ENCODE results near the gene G2E3.
"Not testable (repeated sequence)": the region's sequence is repeated elsewhere in the genome, so short reads cannot be mapped to it uniquely, and the experiment has no call there.

The G2E3 gene

DNA sequence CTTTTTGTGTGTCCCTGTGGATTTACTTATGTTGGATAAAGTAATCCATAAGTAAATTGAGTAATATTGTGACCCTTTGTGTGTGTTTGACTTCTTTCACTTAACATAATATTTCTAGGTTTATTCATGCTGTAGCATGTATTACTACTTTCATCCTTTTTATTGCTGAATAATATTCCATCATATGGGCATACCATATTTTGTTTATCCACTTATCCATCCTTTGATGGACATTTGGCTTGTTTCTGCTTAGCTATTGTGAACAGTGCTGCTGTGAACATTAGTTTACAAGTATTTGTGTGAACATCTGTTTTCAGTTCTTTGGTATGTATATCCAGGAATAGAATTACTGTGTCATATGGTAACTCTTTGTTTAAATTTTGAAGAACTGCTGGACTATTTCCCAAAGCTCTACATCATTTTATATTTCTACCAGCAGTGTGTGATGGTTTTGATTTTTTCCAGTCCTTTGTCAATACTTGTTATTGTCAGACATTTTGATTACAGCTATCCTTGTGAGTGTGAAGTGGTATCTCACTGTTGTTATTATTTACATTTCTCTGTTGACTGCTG lies 25.2 kb downstream of the G2E3 start:
- Histone ChIP-seq H3K27me3 (ENCODE audit: control insufficient read depth, insufficient read depth, low read length) (no peaks in the 10 kb centered on the region), H3K4me1 (ENCODE audit: control insufficient read depth, insufficient read depth, low read length) (no peaks in the 10 kb centered on the region), H3K9ac (ENCODE audit: low read depth, low read length) (no peak overlapping the region), H3K9me3 (ENCODE audit: control insufficient read depth, insufficient read depth, low read length) (no peaks in the 10 kb centered on the region), H3K36me3 (ENCODE audit: control insufficient read depth, insufficient read depth, low read length) (no peaks in the 10 kb centered on the region), H3K4me3 (ENCODE audit: low read depth, low read length) (no peak overlapping the region)

DNA sequence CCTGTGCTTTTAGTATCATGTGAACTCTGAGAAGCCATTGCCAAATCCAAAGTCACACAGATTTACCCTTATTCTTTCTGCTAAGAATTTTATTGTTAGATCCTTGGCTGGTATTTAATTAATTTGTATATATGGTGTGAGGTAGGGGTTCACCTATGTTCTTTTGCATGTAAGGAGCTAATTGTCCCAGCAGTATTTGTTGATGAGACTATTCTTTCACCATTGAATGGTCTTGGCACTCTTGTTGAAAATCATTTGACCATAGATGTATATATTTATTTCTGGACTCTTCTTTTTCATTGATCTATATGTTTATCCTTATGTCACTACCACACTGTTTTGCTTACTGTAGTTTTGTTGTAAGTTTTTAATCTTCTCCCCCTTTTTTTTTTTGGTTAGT lies 26.2 kb downstream of the G2E3 start:
- H3K9me3 ChIP-seq (ENCODE audit: control insufficient read depth, insufficient read depth, low read length): no peaks in the 10 kb centered on the region
- peaks cover 5% of the 10 kb centered on the region for H3K36me3 ChIP-seq (ENCODE audit: control insufficient read depth, insufficient read depth, low read length)
- no peaks in the 10 kb centered on the region for H3K4me1 ChIP-seq (ENCODE audit: control insufficient read depth, insufficient read depth, low read length)
- H3K27me3 ChIP-seq (ENCODE audit: control insufficient read depth, insufficient read depth, low read length): no peaks in the 10 kb centered on the region
- no peak overlapping the region for H3K4me3 ChIP-seq (ENCODE audit: low read depth, low read length)
- H3K9ac ChIP-seq (ENCODE audit: low read depth, low read length): no peak overlapping the region

DNA sequence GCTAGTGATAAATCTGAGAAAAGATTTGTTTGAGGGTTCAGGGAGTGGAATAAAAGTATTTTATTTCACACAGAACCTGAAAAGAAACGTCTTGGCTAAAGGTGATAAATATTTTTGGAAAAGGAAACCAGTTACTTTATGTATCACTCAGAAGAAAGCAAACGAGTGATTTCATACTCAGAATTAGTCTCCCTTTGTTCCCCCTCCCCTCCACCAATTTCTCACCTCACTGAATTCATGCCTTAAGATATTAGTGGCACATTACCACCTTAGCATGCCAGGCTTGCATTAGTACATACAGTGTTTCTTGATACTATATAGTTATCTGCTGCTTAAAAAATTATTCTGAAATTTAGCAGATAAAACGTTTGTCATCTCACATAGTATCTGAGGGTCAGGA lies 28.2 kb downstream of the G2E3 start:
- Histone ChIP-seq H3K9me3 (ENCODE audit: control insufficient read depth, insufficient read depth, low read length) (no peaks in the 10 kb centered on the region), H3K27me3 (ENCODE audit: control insufficient read depth, insufficient read depth, low read length) (no peaks in the 10 kb centered on the region), H3K4me1 (ENCODE audit: control insufficient read depth, insufficient read depth, low read length) (no peaks in the 10 kb centered on the region), H3K4me3 (ENCODE audit: low read depth, low read length) (no peak overlapping the region), H3K9ac (ENCODE audit: low read depth, low read length) (no peak overlapping the region), H3K36me3 (ENCODE audit: control insufficient read depth, insufficient read depth, low read length) (peaks cover 5% of the 10 kb centered on the region)

DNA sequence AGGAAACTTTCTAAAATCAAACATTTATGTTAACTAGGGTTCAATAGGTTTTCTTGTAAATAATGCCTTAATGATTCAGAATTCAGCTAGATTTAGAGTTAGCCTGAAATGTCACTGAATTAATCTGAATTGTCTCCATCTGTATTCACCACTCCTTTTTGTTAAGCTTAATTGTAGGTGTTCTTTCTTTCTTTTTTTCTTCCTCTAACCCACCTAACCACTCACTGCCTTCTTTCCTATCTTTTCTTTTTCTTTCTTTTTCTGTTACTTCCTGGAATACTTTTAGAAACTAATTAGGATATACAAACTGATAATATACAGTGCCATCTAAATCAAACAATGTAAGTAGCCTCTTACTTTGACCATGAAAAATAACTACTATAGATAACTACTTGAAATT lies 29.9 kb downstream of the G2E3 start:
- Histone ChIP-seq H3K36me3 (ENCODE audit: control insufficient read depth, insufficient read depth, low read length) (peaks cover 5% of the 10 kb centered on the region), H3K4me3 (ENCODE audit: low read depth, low read length) (no peak overlapping the region), H3K4me1 (ENCODE audit: control insufficient read depth, insufficient read depth, low read length) (no peaks in the 10 kb centered on the region), H3K9ac (ENCODE audit: low read depth, low read length) (no peak overlapping the region), H3K9me3 (ENCODE audit: control insufficient read depth, insufficient read depth, low read length) (no peaks in the 10 kb centered on the region), H3K27me3 (ENCODE audit: control insufficient read depth, insufficient read depth, low read length) (no peaks in the 10 kb centered on the region)

DNA sequence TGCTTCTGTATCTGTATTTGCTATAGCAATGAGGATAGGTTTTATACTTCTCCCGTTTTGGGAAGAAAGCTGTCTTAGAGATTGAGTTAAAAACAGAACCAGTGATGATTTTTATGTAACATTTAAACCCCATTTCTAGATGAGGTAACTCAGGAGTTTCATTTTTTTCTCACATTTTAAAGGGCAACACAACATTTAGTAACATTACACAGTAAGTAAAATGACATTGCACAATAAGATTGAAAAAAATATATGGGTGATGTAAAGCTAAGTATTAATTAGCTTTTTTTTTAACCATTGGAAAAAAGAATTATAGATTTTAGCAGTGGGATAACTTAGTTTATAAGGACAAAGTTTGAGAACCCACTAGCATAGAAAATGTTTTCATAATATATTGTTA lies 38.0 kb downstream of the G2E3 start:
- H3K4me1 ChIP-seq (ENCODE audit: control insufficient read depth, insufficient read depth, low read length): no peaks in the 10 kb centered on the region
- no peak overlapping the region for H3K4me3 ChIP-seq (ENCODE audit: low read depth, low read length)
- H3K9ac ChIP-seq (ENCODE audit: low read depth, low read length): no peak overlapping the region
- no peaks in the 10 kb centered on the region for H3K9me3 ChIP-seq (ENCODE audit: control insufficient read depth, insufficient read depth, low read length)
- no peaks in the 10 kb centered on the region for H3K36me3 ChIP-seq (ENCODE audit: control insufficient read depth, insufficient read depth, low read length)
- H3K27me3 ChIP-seq (ENCODE audit: control insufficient read depth, insufficient read depth, low read length): no peaks in the 10 kb centered on the region

DNA sequence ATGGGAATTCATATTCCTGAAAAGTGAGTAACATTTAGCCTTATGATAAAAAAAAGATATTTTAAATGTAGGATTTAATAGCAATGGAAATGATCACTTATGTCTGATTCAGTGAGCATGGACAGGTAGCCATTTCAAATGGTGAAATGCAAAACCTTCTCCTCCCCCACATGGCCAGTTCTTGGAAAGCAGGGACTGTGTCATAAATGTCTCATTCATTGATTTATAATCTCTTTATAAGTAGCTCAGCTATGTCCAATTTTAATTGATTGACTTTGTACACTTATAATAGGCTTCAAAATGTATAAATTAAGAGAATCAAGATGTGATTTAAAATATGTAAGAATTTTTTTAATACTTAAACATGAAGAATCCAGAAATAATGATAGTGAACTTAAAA lies 38.5 kb downstream of the G2E3 start:
- Histone ChIP-seq H3K9ac (ENCODE audit: low read depth, low read length) (no peak overlapping the region), H3K27me3 (ENCODE audit: control insufficient read depth, insufficient read depth, low read length) (no peaks in the 10 kb centered on the region), H3K4me3 (ENCODE audit: low read depth, low read length) (no peak overlapping the region), H3K4me1 (ENCODE audit: control insufficient read depth, insufficient read depth, low read length) (no peaks in the 10 kb centered on the region), H3K9me3 (ENCODE audit: control insufficient read depth, insufficient read depth, low read length) (no peaks in the 10 kb centered on the region), H3K36me3 (ENCODE audit: control insufficient read depth, insufficient read depth, low read length) (no peaks in the 10 kb centered on the region)

DNA sequence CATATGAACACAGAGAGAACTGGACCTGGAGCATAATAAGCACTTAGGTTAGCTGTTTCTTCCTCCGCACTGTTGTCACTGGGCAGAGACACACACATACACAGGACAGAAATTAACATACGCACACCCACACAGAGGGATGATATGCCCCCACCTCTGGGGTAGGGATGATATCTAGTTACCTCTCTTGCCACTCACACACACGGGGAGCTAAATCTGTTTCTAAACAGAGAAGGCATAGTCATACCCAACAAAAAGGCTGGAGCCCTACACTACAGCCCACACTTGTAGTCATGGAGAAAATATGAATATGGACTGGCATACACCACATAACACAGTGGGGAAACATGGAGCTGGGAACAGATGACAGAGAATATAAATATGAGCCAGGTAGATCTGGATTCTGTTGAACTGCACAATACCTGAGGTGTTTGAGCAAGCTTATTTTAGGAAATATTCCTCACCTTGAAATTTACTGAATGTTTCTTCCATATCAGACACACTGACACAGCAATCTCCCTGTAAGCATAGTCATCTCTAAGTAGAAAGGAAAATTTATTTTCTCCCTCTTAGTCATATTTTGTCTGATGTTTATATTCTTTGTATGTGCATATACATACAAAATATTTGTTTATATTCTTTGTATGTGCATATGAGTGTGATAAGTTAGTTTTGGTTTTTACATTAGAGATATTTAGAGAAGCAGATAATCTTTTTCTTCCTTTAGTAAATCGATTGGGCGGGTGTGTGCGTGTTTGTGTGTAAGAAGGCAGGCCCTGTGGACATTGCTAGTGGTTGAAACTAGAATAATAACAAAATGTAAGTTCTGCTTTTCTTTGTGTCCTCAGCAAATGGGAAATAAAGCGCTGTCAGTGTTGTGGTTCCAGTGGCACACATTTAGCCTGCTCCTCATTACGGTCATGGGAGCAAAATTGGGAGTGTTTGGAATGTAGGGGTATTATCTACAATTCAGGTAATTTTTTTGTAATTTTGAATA lies 42.3 kb downstream of the G2E3 start:
- no peaks in the 10 kb centered on the region for H3K9me3 ChIP-seq (ENCODE audit: control insufficient read depth, insufficient read depth, low read length)
- H3K4me3 ChIP-seq (ENCODE audit: low read depth, low read length): no peak overlapping the region
- H3K27me3 ChIP-seq (ENCODE audit: control insufficient read depth, insufficient read depth, low read length): no peaks in the 10 kb centered on the region
- H3K9ac ChIP-seq (ENCODE audit: low read depth, low read length): no peak overlapping the region
- H3K36me3 ChIP-seq (ENCODE audit: control insufficient read depth, insufficient read depth, low read length): peaks cover 12% of the 10 kb centered on the region
- no peaks in the 10 kb centered on the region for H3K4me1 ChIP-seq (ENCODE audit: control insufficient read depth, insufficient read depth, low read length)

DNA sequence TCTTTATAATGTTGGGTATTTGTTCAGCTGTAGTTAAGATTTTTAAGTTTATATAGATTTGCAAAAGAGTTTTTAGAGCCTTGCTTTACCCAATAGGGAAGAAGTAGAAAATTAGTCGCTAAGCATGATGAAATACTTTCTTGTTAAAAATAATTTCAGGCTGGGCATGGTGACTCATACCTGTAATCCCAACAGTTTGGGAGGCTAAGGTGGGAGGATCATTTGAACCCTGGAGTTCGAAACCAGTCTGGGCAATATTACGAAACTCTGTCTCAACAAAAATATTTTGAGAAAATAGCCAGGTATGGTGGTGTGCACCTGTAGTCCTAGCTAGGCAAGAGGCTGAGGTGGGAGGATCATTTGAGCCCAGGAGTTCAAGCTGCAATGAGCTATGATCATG lies 44.4 kb downstream of the G2E3 start:
- H3K9ac ChIP-seq (ENCODE audit: low read depth, low read length): no peak overlapping the region
- H3K4me1 ChIP-seq (ENCODE audit: control insufficient read depth, insufficient read depth, low read length): no peaks in the 10 kb centered on the region
- no peak overlapping the region for H3K4me3 ChIP-seq (ENCODE audit: low read depth, low read length)
- no peaks in the 10 kb centered on the region for H3K9me3 ChIP-seq (ENCODE audit: control insufficient read depth, insufficient read depth, low read length)
- no peaks in the 10 kb centered on the region for H3K27me3 ChIP-seq (ENCODE audit: control insufficient read depth, insufficient read depth, low read length)
- peaks cover 12% of the 10 kb centered on the region for H3K36me3 ChIP-seq (ENCODE audit: control insufficient read depth, insufficient read depth, low read length)

DNA sequence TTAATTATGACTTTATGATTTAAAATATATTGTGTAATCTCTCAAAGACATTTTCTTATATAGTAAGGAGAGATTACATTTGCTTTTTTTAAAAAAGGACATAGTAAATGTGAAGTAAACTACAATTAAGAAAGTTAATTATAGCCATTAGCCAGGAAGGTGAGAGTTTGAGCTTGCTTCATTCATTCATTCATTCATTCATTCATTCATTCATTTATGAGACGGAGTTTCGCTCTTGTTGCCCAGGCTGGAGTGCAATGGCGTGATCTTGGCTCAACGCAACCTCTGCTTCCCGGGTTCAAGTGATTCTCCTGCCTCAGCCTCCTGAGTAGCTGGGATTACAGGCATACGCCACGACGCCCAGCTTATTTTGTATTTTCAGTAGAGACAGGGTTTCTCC lies 45.7 kb downstream of the G2E3 start:
- not testable (repeated sequence) for H3K9ac ChIP-seq (ENCODE audit: low read depth, low read length); H3K4me3 ChIP-seq (ENCODE audit: low read depth, low read length); H3K9me3 ChIP-seq (ENCODE audit: control insufficient read depth, insufficient read depth, low read length); H3K4me1 ChIP-seq (ENCODE audit: control insufficient read depth, insufficient read depth, low read length); H3K27me3 ChIP-seq (ENCODE audit: control insufficient read depth, insufficient read depth, low read length)
- H3K36me3 ChIP-seq (ENCODE audit: control insufficient read depth, insufficient read depth, low read length): peaks cover 12% of the 10 kb centered on the region

DNA sequence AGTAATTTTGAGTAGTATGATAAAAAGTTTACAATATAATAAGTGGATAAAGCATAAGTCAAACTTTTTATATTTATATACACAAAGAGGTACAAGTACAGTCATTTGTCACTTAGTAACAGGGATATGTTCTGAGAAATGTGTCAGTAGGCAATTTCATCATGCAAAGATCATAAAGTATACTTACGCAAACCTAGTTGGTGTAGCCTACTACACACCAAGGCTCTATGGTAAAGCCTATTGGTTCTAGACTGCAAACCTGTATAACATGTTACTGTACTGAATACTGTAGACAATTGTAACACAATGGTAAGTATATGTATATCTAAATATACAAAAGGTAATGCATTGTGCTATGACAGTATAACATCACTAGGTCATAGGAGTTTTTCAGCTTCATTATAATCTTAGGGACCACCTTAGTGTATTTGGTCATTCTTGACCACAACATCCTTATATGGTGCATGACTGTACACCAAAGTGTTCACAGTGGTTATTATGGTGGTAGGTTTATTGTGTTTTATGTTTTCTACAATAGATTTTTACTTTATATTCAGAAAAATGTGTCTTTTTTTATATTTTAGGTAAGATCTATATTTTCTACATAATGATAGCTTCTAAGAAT lies 48.3 kb downstream of the G2E3 start:
- H3K9ac ChIP-seq (ENCODE audit: low read depth, low read length): no peak overlapping the region
- no peaks in the 10 kb centered on the region for H3K27me3 ChIP-seq (ENCODE audit: control insufficient read depth, insufficient read depth, low read length)
- no peaks in the 10 kb centered on the region for H3K4me1 ChIP-seq (ENCODE audit: control insufficient read depth, insufficient read depth, low read length)
- H3K4me3 ChIP-seq (ENCODE audit: low read depth, low read length): no peak overlapping the region
- H3K9me3 ChIP-seq (ENCODE audit: control insufficient read depth, insufficient read depth, low read length): no peaks in the 10 kb centered on the region
- H3K36me3 ChIP-seq (ENCODE audit: control insufficient read depth, insufficient read depth, low read length): peaks cover 12% of the 10 kb centered on the region

DNA sequence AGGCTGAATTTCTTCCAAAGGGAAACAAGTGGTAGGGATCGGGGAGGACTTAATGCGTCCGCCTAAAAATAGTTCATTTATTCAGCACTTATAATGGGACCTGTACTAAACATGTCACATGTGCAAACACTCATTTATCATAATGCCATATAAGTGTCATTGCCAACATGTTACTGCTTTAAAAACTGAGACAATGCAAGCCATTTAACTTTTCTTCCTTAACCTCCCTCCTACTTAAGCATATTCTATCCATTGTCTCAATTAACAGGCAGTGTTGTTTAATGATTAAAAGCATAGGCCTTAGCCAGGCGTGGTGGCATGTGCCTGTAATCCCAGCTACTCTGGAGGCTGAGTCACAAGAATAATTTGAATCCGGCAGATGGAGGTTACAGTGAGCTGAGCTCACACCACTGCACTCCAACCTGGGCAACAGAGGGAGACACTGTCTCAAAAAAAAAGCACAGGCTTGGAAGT lies 49.6 kb downstream of the G2E3 start:
- Histone ChIP-seq H3K36me3 (ENCODE audit: control insufficient read depth, insufficient read depth, low read length) (peaks cover 9% of the 10 kb centered on the region), H3K9ac (ENCODE audit: low read depth, low read length) (no peak overlapping the region)

More for the DNA sequence above, 49.6 kb downstream of the G2E3 start:
- H3K27me3 ChIP-seq (ENCODE audit: control insufficient read depth, insufficient read depth, low read length): no peaks in the 10 kb centered on the region
- H3K4me1 ChIP-seq (ENCODE audit: control insufficient read depth, insufficient read depth, low read length): no peaks in the 10 kb centered on the region
- H3K4me3 ChIP-seq (ENCODE audit: low read depth, low read length): no peak overlapping the region
- H3K9me3 ChIP-seq (ENCODE audit: control insufficient read depth, insufficient read depth, low read length): no peaks in the 10 kb centered on the region

Data from iPS-15b (cell line).